NOMO-1 treated with dmso at 0.1 percent for 144 hours (cell line): Measurements from ENCODE around the gene DQX1.
"Not testable (repeated sequence)": the region's sequence is repeated elsewhere in the genome, so short reads cannot be mapped to it uniquely, and the experiment has no call there.

ENCODE experiments used
- DNase-seq: peaks from one replicate; lab custom pipeline; 2025; ENCODE audit not compliant: unreplicated experiment; lab: John Stamatoyannopoulos, UW

DQX1 gene

GRCh38 chr2:74497777-74498499 lies 28.1 kb downstream of the DQX1 start:
- no peak for DNase-seq

GRCh38 chr2:74496997-74497776 lies 28.8 kb downstream of the DQX1 start:
- DNase-seq, result no peak

- DNase-seq, result no peak
Observed at GRCh38 chr2:74495440-74495839, 30.6 kb downstream of the DQX1 start.

GRCh38 chr2:74493546-74493945 lies 32.5 kb downstream of the DQX1 start:
- no peak for DNase-seq

GRCh38 chr2:74491648-74492544 lies 34.1 kb downstream of the DQX1 start:
- DNase-seq, result no peak

GRCh38 chr2:74489906-74490305 lies 36.1 kb downstream of the DQX1 start:
- no peak for DNase-seq

- no peak for DNase-seq
Observed at GRCh38 chr2:74488643-74489481, 37.2 kb downstream of the DQX1 start.

GRCh38 chr2:74486141-74486540 lies 39.9 kb downstream of the DQX1 start:
- DNase-seq, result no peak

GRCh38 chr2:74483675-74484164 lies 42.3 kb downstream of the DQX1 start:
- DNase-seq, result not testable (repeated sequence)

GRCh38 chr2:74482801-74483674 lies 43.0 kb downstream of the DQX1 start, which contains the start of the genes CCDC142 and TTC31:
TSS of gene CCDC142 (minus strand) at chr2:74482998. CDS start at chr2:74482837, 161 bp downstream.
TSS of gene TTC31 (plus strand) at chr2:74483081. CDS start at chr2:74483096, 15 bp downstream.
- DNase-seq, result peak; percentile 92

- peak; percentile 69 for DNase-seq
Observed at GRCh38 chr2:74481961-74482800, 43.9 kb downstream of the DQX1 start.

- no peak for DNase-seq
Observed at GRCh38 chr2:74481431-74481830, 44.6 kb downstream of the DQX1 start.

- no peak for DNase-seq
Observed at GRCh38 chr2:74474899-74475298, 51.1 kb downstream of the DQX1 start.

- DNase-seq, result no peak
Observed at GRCh38 chr2:74474481-74474880, 51.5 kb downstream of the DQX1 start.

GRCh38 chr2:74472945-74473258 lies 53.1 kb downstream of the DQX1 start:
- DNase-seq, result no peak

- peak; percentile 91 for DNase-seq
Observed at GRCh38 chr2:74472086-74472944, 53.7 kb downstream of the DQX1 start, which contains the start of gene MRPL53. TSS of gene MRPL53 (minus strand) at chr2:74472680. CDS start at chr2:74472660, 20 bp downstream.

- DNase-seq, result no peak
Observed at GRCh38 chr2:74471332-74472065, 54.5 kb downstream of the DQX1 start.
